ENCODE results near the gene SHANK1.

Gene SHANK1

GRCh38 chr19:50659318-50660087 lies 60.1 kb downstream of the SHANK1 start:
- DNase-seq (ENCODE audit: low read depth), result no peak

GRCh38 chr19:50658441-50659317 lies 60.9 kb downstream of the SHANK1 start:
- peak; percentile 84 for DNase-seq (ENCODE audit: low read depth)

- peak; percentile 100 for DNase-seq (ENCODE audit: low read depth)
Observed at GRCh38 chr19:50657712-50658440, 61.7 kb downstream of the SHANK1 start.

GRCh38 chr19:50657222-50657669 lies 62.4 kb downstream of the SHANK1 start:
- DNase-seq (ENCODE audit: low read depth), result no peak

- DNase-seq (ENCODE audit: low read depth), result no peak
Observed at GRCh38 chr19:50654882-50655281, 64.7 kb downstream of the SHANK1 start.

GRCh38 chr19:50652722-50653121 lies 66.9 kb downstream of the SHANK1 start:
- DNase-seq (ENCODE audit: low read depth), result no peak

GRCh38 chr19:50651174-50651573 lies 68.4 kb downstream of the SHANK1 start:
- no peak for DNase-seq (ENCODE audit: low read depth)

GRCh38 chr19:50649433-50650391 lies 69.9 kb downstream of the SHANK1 start, which contains the start of gene C19orf81:
TSS of gene C19orf81 (plus strand) at chr19:50649445. CDS start at chr19:50649445, 0 bp downstream.
- peak; percentile 18 for DNase-seq (ENCODE audit: low read depth)

GRCh38 chr19:50648659-50649058 lies 70.9 kb downstream of the SHANK1 start:
- no peak for DNase-seq (ENCODE audit: low read depth)

- DNase-seq (ENCODE audit: low read depth), result no peak
Observed at GRCh38 chr19:50647879-50648615, 71.6 kb downstream of the SHANK1 start.

GRCh38 chr19:50646074-50646807 lies 73.4 kb downstream of the SHANK1 start:
- DNase-seq (ENCODE audit: low read depth), result peak; percentile 81

GRCh38 chr19:50645107-50645506 lies 74.5 kb downstream of the SHANK1 start:
- no peak for DNase-seq (ENCODE audit: low read depth)

GRCh38 chr19:50644315-50644915 lies 75.2 kb downstream of the SHANK1 start:
- DNase-seq (ENCODE audit: low read depth), result no peak

GRCh38 chr19:50640368-50640767 lies 79.2 kb downstream of the SHANK1 start:
- DNase-seq (ENCODE audit: low read depth), result no peak

GRCh38 chr19:50639121-50640112 lies 80.2 kb downstream of the SHANK1 start, which contains the start of gene SYT3:
TSS of gene SYT3 (minus strand) at chr19:50639881. CDS start at chr19:50637411, 2,470 bp downstream.
- DNase-seq (ENCODE audit: low read depth), result peak; percentile 56

GRCh38 chr19:50638600-50638999 lies 81.0 kb downstream of the SHANK1 start:
- DNase-seq (ENCODE audit: low read depth), result no peak

GRCh38 chr19:50636317-50637085 lies 83.1 kb downstream of the SHANK1 start:
- no peak for DNase-seq (ENCODE audit: low read depth)
